ENCODE results near the gene TSPEAR. TPM values are rescaled to one million over a fixed set of nuclear protein-coding genes. Genes with fewer than 3 reads are reported as not detected.

The TSPEAR gene
- not detected in 2 replicates for total RNA-seq

GRCh38 chr21:44711327-44712202 is at the start of gene TSPEAR:
Gene TSPEAR (minus strand): TSS chr21:44711572. CDS start chr21:44711514, 58 bp downstream.

DNA sequence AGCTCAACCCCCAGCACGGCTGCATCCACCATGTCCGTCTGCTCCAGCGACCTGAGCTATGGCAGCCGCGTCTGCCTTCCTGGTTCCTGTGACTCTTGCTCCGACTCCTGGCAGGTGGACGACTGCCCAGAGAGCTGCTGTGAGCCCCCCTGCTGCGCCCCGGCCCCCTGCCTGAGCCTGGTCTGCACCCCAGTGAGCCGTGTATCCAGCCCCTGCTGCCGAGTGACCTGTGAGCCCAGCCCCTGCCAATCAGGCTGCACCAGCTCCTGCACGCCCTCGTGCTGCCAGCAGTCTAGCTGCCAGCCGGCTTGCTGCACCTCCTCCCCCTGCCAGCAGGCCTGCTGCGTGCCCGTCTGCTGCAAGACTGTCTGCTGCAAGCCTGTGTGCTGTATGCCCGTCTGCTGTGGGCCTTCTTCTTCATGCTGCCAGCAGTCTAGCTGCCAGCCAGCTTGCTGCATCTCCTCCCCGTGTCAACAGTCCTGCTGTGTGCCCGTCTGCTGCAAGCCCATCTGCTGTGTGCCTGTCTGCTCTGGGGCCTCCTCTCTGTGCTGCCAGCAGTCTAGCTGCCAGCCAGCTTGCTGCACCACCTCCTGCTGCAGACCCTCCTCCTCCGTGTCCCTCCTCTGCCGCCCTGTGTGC is 14.1 kb downstream of the TSPEAR start, which contains the start of gene KRTAP10-12:
KRTAP10-12 (plus strand) TSS at position 1 of the 639 bp plus-strand sequence; CDS start at position 31, 30 bp downstream.

GRCh38 chr21:44681861-44682579 is 29.4 kb downstream of the TSPEAR start, which contains the start of gene KRTAP12-1:
Gene KRTAP12-1 (minus strand): TSS chr21:44682163. CDS start chr21:44682123, 40 bp downstream.

GRCh38 chr21:44666401-44667320 is 44.7 kb downstream of the TSPEAR start, which contains the start of gene KRTAP12-2:
Gene KRTAP12-2 (minus strand): TSS chr21:44666927. CDS start chr21:44666886, 41 bp downstream.

DNA sequence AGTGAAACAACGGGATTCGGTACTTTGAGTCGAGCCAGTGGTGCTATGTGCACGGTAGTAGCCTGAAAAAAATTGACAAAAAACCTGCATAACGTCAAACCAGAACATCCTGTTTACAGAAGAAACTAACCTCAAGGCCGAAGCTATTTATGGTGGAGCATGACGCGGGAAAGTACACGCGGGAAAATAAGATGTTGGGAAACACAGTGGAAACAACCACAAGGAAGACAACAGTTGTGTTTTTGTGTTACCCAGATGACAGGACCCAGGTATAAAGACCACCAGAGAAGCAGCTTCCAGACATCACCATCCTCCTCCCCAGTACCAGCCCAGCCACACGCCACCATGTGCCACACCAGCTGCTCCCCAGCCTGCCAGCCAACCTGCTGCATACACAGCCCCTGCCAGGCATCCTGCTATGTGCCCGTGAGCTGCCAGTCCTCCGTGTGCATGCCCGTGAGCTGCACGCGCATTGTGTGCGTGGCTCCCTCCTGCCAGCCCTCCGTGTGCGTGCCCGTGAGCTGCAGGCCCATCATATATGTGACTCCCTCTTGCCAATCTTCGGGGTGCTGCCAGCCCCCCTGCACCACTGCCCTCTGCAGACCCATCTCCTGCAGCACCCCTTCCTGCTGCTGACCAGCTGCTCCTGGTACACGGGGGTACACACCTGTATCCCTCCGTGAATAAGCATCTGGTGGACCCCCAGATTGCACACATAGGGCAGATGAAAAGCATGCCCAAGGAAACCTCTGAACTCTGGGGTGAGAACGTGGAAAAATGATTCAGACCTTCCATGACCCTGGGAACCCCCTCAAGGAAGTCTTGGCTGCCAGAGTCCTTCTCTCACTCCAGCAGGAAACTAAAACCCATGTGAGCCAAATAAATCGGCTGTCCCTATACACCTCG is 53.5 kb downstream of the TSPEAR start, which contains the start of gene KRTAP12-3:
KRTAP12-3 (plus strand) TSS at position 298 of the 906 bp plus-strand sequence; CDS start at position 346, 48 bp downstream.

DNA sequence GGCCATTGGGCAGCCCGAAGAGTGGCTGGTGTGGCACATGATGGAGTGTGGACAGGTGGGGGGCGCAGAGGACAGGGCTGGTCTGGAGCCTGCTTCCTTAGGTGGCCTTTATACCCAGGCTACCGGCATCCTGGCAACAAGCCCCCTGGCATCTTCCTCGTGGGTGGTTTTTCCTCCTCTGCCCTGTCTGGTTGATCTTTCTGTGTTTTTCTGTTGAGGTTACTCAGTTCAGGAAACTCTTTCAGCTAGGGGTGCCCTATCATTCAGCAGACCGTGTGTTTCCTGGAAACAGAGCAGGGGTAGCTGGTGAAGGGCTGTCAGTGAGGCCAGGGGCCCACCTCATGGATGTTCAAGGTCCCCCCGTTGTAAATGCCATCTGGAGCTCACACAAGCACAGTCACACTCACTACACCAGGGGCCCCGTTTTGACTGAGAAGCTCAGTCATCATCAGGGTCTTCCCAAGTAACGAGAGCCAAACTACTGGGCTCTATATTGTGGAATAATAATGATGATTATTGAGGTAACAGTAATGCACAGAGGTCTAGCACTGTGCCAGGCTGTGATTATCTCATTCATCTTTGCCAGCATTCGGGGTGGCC is 56.7 kb downstream of the TSPEAR start, which contains the start of gene KRTAP12-4:
KRTAP12-4 (minus strand) TSS at position 84 of the 600 bp plus-strand sequence; CDS start at position 39, 45 bp downstream.

DNA sequence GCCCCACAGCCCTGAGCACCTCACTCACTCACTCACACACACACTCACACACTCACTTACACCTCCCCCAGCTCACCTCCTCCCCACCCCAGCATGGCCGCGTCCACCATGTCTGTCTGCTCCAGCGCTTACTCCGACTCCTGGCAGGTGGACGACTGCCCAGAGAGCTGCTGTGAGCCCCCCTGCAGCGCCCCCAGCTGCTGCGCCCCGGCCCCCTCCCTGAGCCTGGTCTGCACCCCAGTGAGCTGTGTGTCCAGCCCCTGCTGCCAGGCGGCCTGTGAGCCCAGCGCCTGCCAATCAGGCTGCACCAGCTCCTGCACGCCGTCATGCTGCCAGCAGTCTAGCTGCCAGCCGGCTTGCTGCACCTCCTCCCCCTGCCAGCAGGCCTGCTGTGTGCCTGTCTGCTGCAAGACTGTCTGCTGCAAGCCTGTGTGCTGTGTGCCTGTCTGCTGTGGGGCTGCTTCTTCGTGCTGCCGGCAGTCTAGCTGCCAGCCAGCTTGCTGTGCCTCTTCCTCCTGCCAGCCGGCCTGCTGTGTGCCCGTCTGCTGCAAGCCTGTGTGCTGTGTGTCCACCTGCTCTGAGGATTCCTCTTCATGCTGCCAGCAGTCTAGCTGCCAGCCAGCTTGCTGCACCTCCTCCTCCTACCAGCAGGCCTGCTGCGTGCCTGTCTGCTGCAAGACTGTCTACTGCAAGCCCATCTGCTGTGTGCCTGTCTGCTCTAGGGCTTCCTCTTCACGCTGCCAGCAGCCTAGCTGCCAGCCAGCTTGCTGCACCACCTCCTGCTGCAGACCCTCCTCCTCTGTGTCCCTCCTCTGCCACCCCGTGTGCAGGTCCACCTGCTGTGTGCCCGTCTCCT is 64.8 kb downstream of the TSPEAR start, which contains the start of gene KRTAP10-11:
KRTAP10-11 (plus strand) TSS at position 49 of the 856 bp plus-strand sequence; CDS start at position 94, 45 bp downstream.

DNA sequence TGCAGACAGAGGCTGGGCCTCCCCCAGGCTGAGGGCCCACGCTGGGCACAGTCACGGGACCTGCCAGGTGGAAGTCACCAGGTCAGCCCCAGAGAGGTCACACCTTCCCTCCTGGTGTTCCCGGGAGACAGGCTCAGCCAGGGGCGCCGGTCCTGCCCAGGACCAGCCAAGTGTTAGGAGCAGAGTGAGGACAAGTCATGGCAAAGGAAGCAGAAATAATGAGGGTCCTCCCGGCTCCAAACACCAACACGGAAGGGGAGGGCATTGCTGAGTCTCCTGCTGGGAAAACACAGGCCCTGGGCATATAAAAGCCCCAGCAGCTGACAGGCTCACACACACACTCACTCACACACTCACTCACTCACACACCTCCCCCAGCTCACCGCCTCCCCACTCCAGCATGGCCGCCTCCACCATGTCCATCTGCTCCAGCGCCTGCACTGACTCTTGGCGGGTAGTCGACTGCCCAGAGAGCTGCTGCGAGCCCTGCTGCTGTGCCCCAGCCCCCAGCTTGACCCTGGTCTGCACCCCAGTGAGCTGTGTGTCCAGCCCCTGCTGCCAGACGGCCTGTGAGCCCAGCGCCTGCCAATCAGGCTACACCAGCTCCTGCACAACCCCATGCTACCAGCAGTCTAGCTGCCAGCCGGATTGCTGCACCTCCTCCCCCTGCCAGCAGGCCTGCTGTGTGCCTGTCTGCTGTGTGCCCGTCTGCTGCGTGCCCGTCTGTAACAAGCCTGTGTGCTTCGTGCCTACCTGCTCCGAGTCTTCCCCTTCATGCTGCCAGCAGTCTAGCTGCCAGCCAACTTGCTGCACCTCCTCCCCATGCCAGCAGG is 74.1 kb downstream of the TSPEAR start, which contains the start of gene KRTAP10-10:
KRTAP10-10 (plus strand) TSS at position 339 of the 833 bp plus-strand sequence; CDS start at position 401, 62 bp downstream.

DNA sequence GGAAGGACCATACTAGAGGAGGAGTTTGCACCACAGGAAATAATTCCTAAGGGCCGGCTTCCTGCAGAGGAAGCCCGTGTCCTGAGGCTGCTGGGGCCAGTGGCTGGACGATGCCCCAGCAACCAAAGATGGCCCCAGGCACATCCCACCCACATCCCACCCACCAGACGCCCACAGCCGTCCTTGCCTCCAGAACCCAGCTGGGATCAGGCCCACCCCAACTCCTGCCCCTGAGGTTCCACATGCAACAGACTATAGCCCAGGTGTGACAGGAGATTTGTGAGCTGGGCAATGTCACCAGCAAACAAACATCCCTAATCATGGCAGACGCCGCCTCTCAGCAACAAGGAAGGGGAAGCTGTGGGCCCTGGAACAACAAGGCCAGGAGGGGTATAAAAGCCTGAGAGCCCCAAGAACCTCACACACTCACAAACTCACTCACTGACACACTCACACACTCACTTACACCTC is 84.7 kb downstream of the TSPEAR start, which contains the start of gene KRTAP10-9:
KRTAP10-9 (plus strand) TSS at position 421 of the 471 bp plus-strand sequence. CDS start 79 bp downstream, outside the sequence.

DNA sequence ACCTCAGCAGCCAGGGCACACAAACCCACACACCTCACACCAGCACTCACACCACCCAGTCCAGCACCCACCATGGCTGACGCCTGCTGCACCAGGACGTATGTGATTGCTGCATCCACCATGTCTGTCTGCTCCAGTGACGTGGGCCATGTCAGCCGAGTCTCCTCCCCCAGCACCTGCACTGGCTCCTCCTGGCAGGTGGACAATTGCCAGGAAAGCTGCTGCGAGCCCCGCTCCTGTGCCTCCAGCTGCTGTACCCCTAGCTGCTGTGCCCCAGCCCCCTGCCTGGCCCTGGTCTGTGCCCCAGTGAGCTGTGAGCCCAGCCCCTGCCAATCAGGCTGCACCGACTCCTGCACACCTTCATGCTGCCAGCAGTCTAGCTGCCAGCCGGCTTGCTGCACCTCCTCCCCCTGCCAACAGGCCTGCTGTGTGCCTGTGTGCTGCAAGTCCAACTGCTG is 99.3 kb downstream of the TSPEAR start, which contains the start of gene KRTAP10-8:
KRTAP10-8 (plus strand) TSS at position 51 of the 458 bp plus-strand sequence; CDS start at position 73, 22 bp downstream.

DNA sequence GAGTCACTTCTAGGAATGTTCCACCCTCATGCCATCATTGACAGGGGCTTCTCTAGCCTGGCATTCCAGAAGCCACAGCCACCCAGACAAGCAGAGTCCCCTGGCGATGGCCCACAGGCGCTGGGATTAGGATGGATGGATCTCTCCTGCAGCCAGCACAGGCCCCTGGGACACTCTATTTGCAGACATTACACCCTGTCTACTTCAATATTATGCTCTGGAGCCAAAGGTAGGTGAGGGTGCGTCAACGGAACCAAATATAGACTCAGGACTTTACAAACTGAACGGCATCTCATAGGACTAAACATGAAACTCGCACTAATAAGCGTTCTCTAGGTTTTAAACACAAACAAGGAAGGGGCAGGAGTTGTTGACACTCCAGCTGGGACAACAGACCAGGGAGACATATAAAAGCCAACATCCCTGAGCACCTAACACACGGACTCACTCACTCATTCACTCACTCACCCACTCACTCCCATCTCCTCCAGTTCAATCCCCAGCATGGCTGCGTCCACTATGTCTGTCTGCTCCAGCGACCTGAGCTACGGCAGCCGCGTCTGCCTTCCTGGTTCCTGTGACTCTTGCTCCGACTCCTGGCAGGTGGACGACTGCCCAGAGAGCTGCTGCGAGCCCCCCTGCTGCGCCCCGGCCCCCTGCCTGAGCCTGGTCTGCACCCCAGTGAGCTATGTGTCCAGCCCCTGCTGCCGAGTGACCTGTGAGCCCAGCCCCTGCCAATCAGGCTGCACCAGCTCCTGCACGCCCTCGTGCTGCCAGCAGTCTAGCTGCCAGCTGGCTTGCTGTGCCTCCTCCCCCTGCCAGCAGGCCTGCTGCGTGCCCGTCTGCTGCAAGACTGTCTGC is 111.0 kb downstream of the TSPEAR start, which contains the start of gene KRTAP10-7:
KRTAP10-7 (plus strand) TSS at position 480 of the 861 bp plus-strand sequence; CDS start at position 505, 25 bp downstream.

GRCh38 chr21:44592446-44593311 is 118.7 kb downstream of the TSPEAR start, which contains the start of gene KRTAP10-6:
Gene KRTAP10-6 (minus strand): TSS chr21:44592505. CDS start chr21:44592484, 21 bp downstream.

DNA sequence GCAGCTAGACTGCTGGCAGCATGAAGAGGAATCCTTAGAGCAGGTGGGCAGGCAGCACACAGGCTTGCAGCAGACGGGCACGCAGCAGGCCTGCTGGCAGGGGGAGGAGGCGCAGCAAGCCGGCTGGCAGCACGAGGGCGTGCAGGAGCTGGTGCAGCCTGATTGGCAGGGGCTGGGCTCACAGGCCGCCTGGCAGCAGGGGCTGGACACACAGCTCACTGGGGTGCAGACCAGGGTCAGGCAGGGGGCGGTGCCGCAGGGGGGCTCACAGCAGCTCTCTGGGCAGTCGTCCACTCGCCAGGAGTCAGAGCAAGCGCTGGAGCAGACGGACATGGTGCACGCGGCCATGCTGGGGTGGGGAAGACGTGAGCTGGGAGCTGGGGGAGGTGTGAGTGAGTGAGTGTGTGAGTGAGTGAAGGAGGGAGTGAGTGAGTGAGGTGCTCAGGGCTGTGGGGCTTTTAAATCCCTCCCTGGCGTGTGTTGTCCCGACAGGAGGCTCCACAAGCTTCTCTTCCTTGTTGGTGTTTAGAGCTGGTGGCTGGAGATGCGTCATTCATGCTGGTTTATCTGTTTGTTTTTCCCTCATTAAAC is 131.0 kb downstream of the TSPEAR start, which contains the start of gene KRTAP10-5:
KRTAP10-5 (minus strand) TSS at position 374 of the 591 bp plus-strand sequence; CDS start at position 348, 26 bp downstream.

Measured in bronchus fibroblast of lung (primary cell).